ENCODE results near the gene DDX6.

- TF ChIP-seq, protein P1, sequence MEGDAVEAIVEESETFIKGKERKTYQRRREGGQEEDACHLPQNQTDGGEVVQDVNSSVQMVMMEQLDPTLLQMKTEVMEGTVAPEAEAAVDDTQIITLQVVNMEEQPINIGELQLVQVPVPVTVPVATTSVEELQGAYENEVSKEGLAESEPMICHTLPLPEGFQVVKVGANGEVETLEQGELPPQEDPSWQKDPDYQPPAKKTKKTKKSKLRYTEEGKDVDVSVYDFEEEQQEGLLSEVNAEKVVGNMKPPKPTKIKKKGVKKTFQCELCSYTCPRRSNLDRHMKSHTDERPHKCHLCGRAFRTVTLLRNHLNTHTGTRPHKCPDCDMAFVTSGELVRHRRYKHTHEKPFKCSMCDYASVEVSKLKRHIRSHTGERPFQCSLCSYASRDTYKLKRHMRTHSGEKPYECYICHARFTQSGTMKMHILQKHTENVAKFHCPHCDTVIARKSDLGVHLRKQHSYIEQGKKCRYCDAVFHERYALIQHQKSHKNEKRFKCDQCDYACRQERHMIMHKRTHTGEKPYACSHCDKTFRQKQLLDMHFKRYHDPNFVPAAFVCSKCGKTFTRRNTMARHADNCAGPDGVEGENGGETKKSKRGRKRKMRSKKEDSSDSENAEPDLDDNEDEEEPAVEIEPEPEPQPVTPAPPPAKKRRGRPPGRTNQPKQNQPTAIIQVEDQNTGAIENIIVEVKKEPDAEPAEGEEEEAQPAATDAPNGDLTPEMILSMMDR (IDR thresholded peaks at IDR 0.05; ENCODE audit: borderline replicate concordance, extremely low read depth, low read length, poor library complexity, severe bottlenecking) = peak; percentile 78
- TF ChIP-seq EZH2 (IDR thresholded peaks at IDR 0.05; ENCODE audit: borderline replicate concordance, low read depth, low read length, severe bottlenecking) = no peak
These were observed 430 bp downstream of the DDX6 start for GRCh38 chr11:118790357-118791110.

All from DND-41 (cell line).